CD4-positive, alpha-beta T cell treated with Interleukin-17A for 1 hour (primary cell): ENCODE measurements around the gene PTPRN.
"Not testable (repeated sequence)": the region's sequence is repeated elsewhere in the genome, so short reads cannot be mapped to it uniquely, and the experiment has no call there.

Experiments used
- DNase-seq: peaks from one replicate; pipeline ENCODE4 v3.0.0-alpha.2; 2020

The PTPRN gene

GRCh38 chr2:219309278-219309677 lies at the start of gene PTPRN:
Gene PTPRN (minus strand): TSS chr2:219309401. CDS start chr2:219309332, 69 bp downstream.
- DNase-seq, result no peak

GRCh38 chr2:219358170-219359075 lies 49.2 kb upstream of the PTPRN start:
- no peak for DNase-seq

- DNase-seq, result no peak
Observed at GRCh38 chr2:219356834-219357233, 47.6 kb upstream of the PTPRN start.

- no peak for DNase-seq
Observed at GRCh38 chr2:219354582-219354981, 45.4 kb upstream of the PTPRN start.

GRCh38 chr2:219353129-219353528 lies 43.9 kb upstream of the PTPRN start:
- DNase-seq, result no peak

GRCh38 chr2:219352448-219353023 lies 43.3 kb upstream of the PTPRN start:
- peak; percentile 63 for DNase-seq

- no peak for DNase-seq
Observed at GRCh38 chr2:219350710-219351221, 41.6 kb upstream of the PTPRN start.

- no peak for DNase-seq
Observed at GRCh38 chr2:219350215-219350614, 41.0 kb upstream of the PTPRN start.

GRCh38 chr2:219344751-219345430 lies 35.7 kb upstream of the PTPRN start:
- DNase-seq, result no peak

- DNase-seq, result no peak
Observed at GRCh38 chr2:219335373-219335786, 26.2 kb upstream of the PTPRN start.

- no peak for DNase-seq
Observed at GRCh38 chr2:219334076-219334475, 24.9 kb upstream of the PTPRN start.

GRCh38 chr2:219332542-219332941 lies 23.3 kb upstream of the PTPRN start, which contains the start of gene RESP18:
Gene RESP18 (minus strand): TSS chr2:219332744.
- DNase-seq, result no peak

GRCh38 chr2:219331560-219332213 lies 22.5 kb upstream of the PTPRN start:
- no peak for DNase-seq

- no peak for DNase-seq
Observed at GRCh38 chr2:219327719-219328118, 18.5 kb upstream of the PTPRN start.

- DNase-seq, result no peak
Observed at GRCh38 chr2:219325657-219326315, 16.6 kb upstream of the PTPRN start.

- DNase-seq, result no peak
Observed at GRCh38 chr2:219325136-219325535, 15.9 kb upstream of the PTPRN start.

- no peak for DNase-seq
Observed at GRCh38 chr2:219323434-219323833, 14.2 kb upstream of the PTPRN start.

GRCh38 chr2:219314804-219315468 lies 5.7 kb upstream of the PTPRN start:
- no peak for DNase-seq

GRCh38 chr2:219312683-219313263 lies 3.6 kb upstream of the PTPRN start:
- not testable (repeated sequence) for DNase-seq

GRCh38 chr2:219308142-219309101 lies 779 bp downstream of the PTPRN start:
- peak; percentile 61 for DNase-seq
